K562 (cell line): ENCODE measurements around the gene NEB. TPM values are rescaled to one million over a fixed set of nuclear protein-coding genes. Genes with fewer than 3 reads are reported as not detected.

Source experiments
- COPS2 ChIP-seq: fragments of 450-650 bp; conservative IDR thresholded peaks from 2 replicates; pipeline ENCODE4 v1.6.1; 2016; ENCODE audit warnings: mild to moderate bottlenecking, moderate library complexity
- CTBP1 ChIP-seq: fragments of 450-650 bp; IDR thresholded peaks from 2 replicates; pipeline ENCODE4 v1.6.1; 2016; ENCODE audit warnings: borderline replicate concordance
- ERF ChIP-seq: fragments of 450-650 bp; formaldehyde crosslinking; IDR thresholded peaks from 2 replicates; pipeline ENCODE4 v1.4.0; 2020; ENCODE audit warnings: mild to moderate bottlenecking, mixed read lengths
- FIP1L1 ChIP-seq: fragments of 200-400 bp; formaldehyde crosslinking; IDR thresholded peaks from 2 replicates; pipeline ENCODE4 v1.6.1; 2018; ENCODE audit warnings: mild to moderate bottlenecking, low read depth, low read length; ENCODE audit not compliant: poor library complexity, severe bottlenecking
- GABPB2 ChIP-seq: fragments of 250-450 bp; sonication (Bioruptor Pico); conservative IDR thresholded peaks from 2 replicates; pipeline ENCODE4 v1.5.1; 2021; ENCODE audit warnings: mild to moderate bottlenecking
- MEIS2 ChIP-seq: fragments of 450-650 bp; IDR thresholded peaks from 2 replicates; pipeline ENCODE4 v1.6.1; 2014; ENCODE audit warnings: mild to moderate bottlenecking; ENCODE audit not compliant: partially characterized antibody
- PKNOX1 ChIP-seq: fragments of 450-650 bp; IDR thresholded peaks from 2 replicates; pipeline ENCODE4 v1.6.1; 2016
- POLR2B ChIP-seq: fragments of 450-650 bp; IDR thresholded peaks from 2 replicates; pipeline ENCODE4 v1.6.1; 2018; ENCODE audit warnings: low read depth; ENCODE audit not compliant: partially characterized antibody
- SETDB1 ChIP-seq: IDR thresholded peaks from one replicate; pipeline ENCODE4 v1.6.1; 2012; ENCODE audit warnings: low read length, control low read depth, inconsistent platforms
- STAT5A ChIP-seq: IDR thresholded peaks from 2 replicates; pipeline ENCODE4 v1.6.1; 2012; ENCODE audit warnings: low read length, inconsistent platforms, borderline replicate concordance
- THRB ChIP-seq: fragments of 450-650 bp; formaldehyde crosslinking; conservative IDR thresholded peaks from 2 replicates; pipeline ENCODE4 v1.4.0; 2022; ENCODE audit warnings: mild to moderate bottlenecking, missing genetic modification characterization
- ZNF584 ChIP-seq: fragments of 200-800 bp; sonication (Bioruptor generic); IDR thresholded peaks from 2 replicates; pipeline ENCODE4 v1.6.1; 2016; ENCODE audit warnings: low read depth, mild to moderate bottlenecking, missing genetic modification characterization, missing compliant biosample characterization
- polyA plus RNA-seq, 8 experiments: library from polyadenylated mRNA; depleted of rRNA in 4 of 8; stranded (reverse) in 5 of 8; unstranded in 3 of 8; fragments of >200 nt; fragmentation: Nextera tagmentation in 2 of 8; fragmentation: Illumina TruSeq in 1 of 8; extraction: Ambion mirVana in 2 of 8; extraction: Trizol in 1 of 8; gene quantifications; 2 replicates each; pipeline versions ENCODE4 v1.2.1 to v1.2.3, GENCODE V29; 2011 to 2014; ENCODE audit warnings: inconsistent platforms in 1 of 8, missing spikeins in 1 of 8
- total RNA-seq, 7 experiments: library from RNA; depleted of rRNA in 6 of 7; stranded (reverse); fragments of >200 nt in 6 of 7; fragmentation: Illumina TruSeq in 2 of 7; extraction: Trizol in 2 of 7; gene quantifications; 2 replicates each; pipeline versions ENCODE4 v1.2.1 to v1.2.3, GENCODE V29; 2011 to 2021; ENCODE audit warnings: low replicate concordance in 1 of 7
- TF ChIP-seq, protein P1 (sequence below): fragments of 450-650 bp; IDR thresholded peaks from 2 replicates; pipeline ENCODE4 v1.7.0; 2016; ENCODE audit warnings: borderline replicate concordance
- TF ChIP-seq, protein P2 (sequence below): sonication (generic); formaldehyde crosslinking; IDR thresholded peaks from 2 replicates; pipeline ENCODE4 v1.8.1; 2022; ENCODE audit warnings: missing genetic modification reagents
- TF ChIP-seq, protein P3 (sequence below): fragments of 250-450 bp; sonication (Bioruptor Pico); IDR thresholded peaks from 2 replicates; pipeline ENCODE4 v1.8.0; 2021; ENCODE audit warnings: mild to moderate bottlenecking, moderate library complexity
- TF ChIP-seq, protein P4 (sequence below): sonication (generic); formaldehyde crosslinking; IDR thresholded peaks from 2 replicates; pipeline ENCODE4 v1.8.0; 2023; ENCODE audit warnings: mild to moderate bottlenecking, missing genetic modification reagents

NEB gene
- total and polyA plus RNA-seq, 9 of the 15 experiments (the other 6 are each of a cell fraction or from before 2014, with no cell fraction given), result 1.7 to 3.8 (median 2.9) TPM

GRCh38 chr2:151776367-151776766, 42.1 kb upstream of the NEB start (continued):
- TF ChIP-seq, protein P1, sequence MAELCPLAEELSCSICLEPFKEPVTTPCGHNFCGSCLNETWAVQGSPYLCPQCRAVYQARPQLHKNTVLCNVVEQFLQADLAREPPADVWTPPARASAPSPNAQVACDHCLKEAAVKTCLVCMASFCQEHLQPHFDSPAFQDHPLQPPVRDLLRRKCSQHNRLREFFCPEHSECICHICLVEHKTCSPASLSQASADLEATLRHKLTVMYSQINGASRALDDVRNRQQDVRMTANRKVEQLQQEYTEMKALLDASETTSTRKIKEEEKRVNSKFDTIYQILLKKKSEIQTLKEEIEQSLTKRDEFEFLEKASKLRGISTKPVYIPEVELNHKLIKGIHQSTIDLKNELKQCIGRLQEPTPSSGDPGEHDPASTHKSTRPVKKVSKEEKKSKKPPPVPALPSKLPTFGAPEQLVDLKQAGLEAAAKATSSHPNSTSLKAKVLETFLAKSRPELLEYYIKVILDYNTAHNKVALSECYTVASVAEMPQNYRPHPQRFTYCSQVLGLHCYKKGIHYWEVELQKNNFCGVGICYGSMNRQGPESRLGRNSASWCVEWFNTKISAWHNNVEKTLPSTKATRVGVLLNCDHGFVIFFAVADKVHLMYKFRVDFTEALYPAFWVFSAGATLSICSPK, result no peak
- TF ChIP-seq STAT5A, result no peak
- TF ChIP-seq SETDB1, result no peak
- no peak for TF ChIP-seq GABPB2 (CRISPR knock-in tag)
- no peak for TF ChIP-seq FIP1L1
- no peak for TF ChIP-seq ZNF584 (CRISPR knock-in tag)
- no peak for TF ChIP-seq ERF
- no peak for TF ChIP-seq CTBP1
- TF ChIP-seq, protein P2, sequence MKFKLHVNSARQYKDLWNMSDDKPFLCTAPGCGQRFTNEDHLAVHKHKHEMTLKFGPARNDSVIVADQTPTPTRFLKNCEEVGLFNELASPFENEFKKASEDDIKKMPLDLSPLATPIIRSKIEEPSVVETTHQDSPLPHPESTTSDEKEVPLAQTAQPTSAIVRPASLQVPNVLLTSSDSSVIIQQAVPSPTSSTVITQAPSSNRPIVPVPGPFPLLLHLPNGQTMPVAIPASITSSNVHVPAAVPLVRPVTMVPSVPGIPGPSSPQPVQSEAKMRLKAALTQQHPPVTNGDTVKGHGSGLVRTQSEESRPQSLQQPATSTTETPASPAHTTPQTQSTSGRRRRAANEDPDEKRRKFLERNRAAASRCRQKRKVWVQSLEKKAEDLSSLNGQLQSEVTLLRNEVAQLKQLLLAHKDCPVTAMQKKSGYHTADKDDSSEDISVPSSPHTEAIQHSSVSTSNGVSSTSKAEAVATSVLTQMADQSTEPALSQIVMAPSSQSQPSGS (CRISPR knock-in tag), result no peak
- TF ChIP-seq COPS2, result no peak
- TF ChIP-seq MEIS2, result peak; percentile 12
- TF ChIP-seq, protein P3, sequence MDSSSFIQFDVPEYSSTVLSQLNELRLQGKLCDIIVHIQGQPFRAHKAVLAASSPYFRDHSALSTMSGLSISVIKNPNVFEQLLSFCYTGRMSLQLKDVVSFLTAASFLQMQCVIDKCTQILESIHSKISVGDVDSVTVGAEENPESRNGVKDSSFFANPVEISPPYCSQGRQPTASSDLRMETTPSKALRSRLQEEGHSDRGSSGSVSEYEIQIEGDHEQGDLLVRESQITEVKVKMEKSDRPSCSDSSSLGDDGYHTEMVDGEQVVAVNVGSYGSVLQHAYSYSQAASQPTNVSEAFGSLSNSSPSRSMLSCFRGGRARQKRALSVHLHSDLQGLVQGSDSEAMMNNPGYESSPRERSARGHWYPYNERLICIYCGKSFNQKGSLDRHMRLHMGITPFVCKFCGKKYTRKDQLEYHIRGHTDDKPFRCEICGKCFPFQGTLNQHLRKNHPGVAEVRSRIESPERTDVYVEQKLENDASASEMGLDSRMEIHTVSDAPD (CRISPR knock-in tag), result no peak
- TF ChIP-seq POLR2B, result no peak
- TF ChIP-seq, protein P4, sequence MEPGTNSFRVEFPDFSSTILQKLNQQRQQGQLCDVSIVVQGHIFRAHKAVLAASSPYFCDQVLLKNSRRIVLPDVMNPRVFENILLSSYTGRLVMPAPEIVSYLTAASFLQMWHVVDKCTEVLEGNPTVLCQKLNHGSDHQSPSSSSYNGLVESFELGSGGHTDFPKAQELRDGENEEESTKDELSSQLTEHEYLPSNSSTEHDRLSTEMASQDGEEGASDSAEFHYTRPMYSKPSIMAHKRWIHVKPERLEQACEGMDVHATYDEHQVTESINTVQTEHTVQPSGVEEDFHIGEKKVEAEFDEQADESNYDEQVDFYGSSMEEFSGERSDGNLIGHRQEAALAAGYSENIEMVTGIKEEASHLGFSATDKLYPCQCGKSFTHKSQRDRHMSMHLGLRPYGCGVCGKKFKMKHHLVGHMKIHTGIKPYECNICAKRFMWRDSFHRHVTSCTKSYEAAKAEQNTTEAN, result no peak
- no peak for TF ChIP-seq THRB
- peak; percentile 64; the same call in 1 of the 2 replicates for TF ChIP-seq PKNOX1
